Endothelial cell of umbilical vein (primary cell): ENCODE results near the gene SLC8A1. TPM values are rescaled to one million over a fixed set of nuclear protein-coding genes. Genes with fewer than 3 reads are reported as not detected.

Source experiments
- BruUV-seq: library from RNA; stranded (reverse); fragments of 400-500 nt; replicated peaks from 2 replicates; lab custom pipeline; 2021; lab: Mats Ljungman, UMichigan
- CTCF ChIA-PET: fragments of 300-600, 350-600 bp; sonication (Branson Sonifier 250); formaldehyde crosslinking; loops from one replicate; lab custom pipeline; 2021; ENCODE audit warnings: antibody characterized with exemption, inconsistent platforms; lab: Charles Lee
- POLR2A ChIA-PET: fragments of 300-600, 350-600 bp; sonication (Branson Sonifier 250); formaldehyde crosslinking; loops from one replicate; lab custom pipeline; 2021; ENCODE audit warnings: antibody characterized with exemption, inconsistent platforms; lab: Charles Lee
- DNase-seq: peaks from one replicate; pipeline ENCODE4 v3.0.0-alpha.2; 2011; ENCODE audit warnings: low read depth, low spot score
- FAIRE-seq: peaks from 2 replicates; lab custom pipeline; 2011; peaks lifted over from hg19 to GRCh38; lab: Jason Lieb, UNC
- H2AFZ ChIP-seq: 2 replicates; pipeline ENCODE4 v1.6.0; 2012; ENCODE audit warnings: low read depth, low read length, control low read depth, inconsistent platforms
- H3K27ac ChIP-seq: 2 replicates; pipeline ENCODE4 v1.5.1; 2011; ENCODE audit warnings: low read depth, mild to moderate bottlenecking, control low read depth, low read length, moderate library complexity; ENCODE audit not compliant: insufficient read depth
- H3K27me3 ChIP-seq, 2 experiments: 2 replicates each; pipeline versions ENCODE4 v1.6.0 to v1.6.1; 2011; ENCODE audit warnings: low read length in 2 of 2, mixed read lengths in 1 of 2; ENCODE audit not compliant: control insufficient read depth in 2 of 2, insufficient read depth in 2 of 2
- H3K36me3 ChIP-seq, 2 experiments: 2 replicates in 1 of 2; 3 replicates in 1 of 2; pipeline ENCODE4 v1.5.1; 2011; ENCODE audit warnings: low read length in 2 of 2, mild to moderate bottlenecking in 1 of 2, moderate library complexity in 1 of 2; ENCODE audit not compliant: control insufficient read depth in 2 of 2, insufficient read depth in 2 of 2; ENCODE audit errors: extremely low read depth in 1 of 2
- H3K4me1 ChIP-seq: 3 replicates; pipeline ENCODE4 v1.5.1; 2011; ENCODE audit warnings: mild to moderate bottlenecking, low read length; ENCODE audit not compliant: control insufficient read depth, insufficient read depth; ENCODE audit errors: extremely low read depth
- H3K4me2 ChIP-seq: 2 replicates; pipeline ENCODE4 v1.6.1; 2011; ENCODE audit warnings: low read length, control low read depth, mixed read lengths; ENCODE audit not compliant: insufficient read depth
- H3K4me3 ChIP-seq, 3 experiments: fragments of 200-600 bp in 1 of 3; sonication (generic), shearing (Covaris generic) in 1 of 3; replicated peaks in 1 of 3; 2 replicates each; pipeline ENCODE4 v1.5.1; 2011 to 2016; ENCODE audit warnings: control low read depth in 3 of 3, low read length in 3 of 3, mild to moderate bottlenecking in 2 of 3, inconsistent platforms in 1 of 3, low read depth in 1 of 3, moderate library complexity in 1 of 3; ENCODE audit not compliant: insufficient read depth in 1 of 3
- H3K79me2 ChIP-seq: 2 replicates; pipeline ENCODE4 v1.6.0; 2012; ENCODE audit warnings: low read length, inconsistent platforms; ENCODE audit not compliant: control insufficient read depth, insufficient read depth
- H3K9ac ChIP-seq: replicated peaks from 2 replicates; pipeline ENCODE3; 2011; ENCODE audit warnings: low read length, control low read depth; ENCODE audit not compliant: insufficient read depth; ENCODE audit errors: extremely low read depth
- H3K9me1 ChIP-seq: replicated peaks from 3 replicates; pipeline ENCODE4 v1.6.0; 2011; ENCODE audit warnings: mild to moderate bottlenecking, low read length; ENCODE audit not compliant: control insufficient read depth, insufficient read depth; ENCODE audit errors: extremely low read depth
- H3K9me3 ChIP-seq: replicated peaks from 2 replicates; pipeline ENCODE4 v1.5.1; 2012; ENCODE audit warnings: low read length, inconsistent platforms; ENCODE audit not compliant: control insufficient read depth, insufficient read depth
- H4K20me1 ChIP-seq: replicated peaks from 2 replicates; pipeline ENCODE3; 2011; ENCODE audit warnings: mild to moderate bottlenecking, low read length; ENCODE audit not compliant: control insufficient read depth, insufficient read depth; ENCODE audit errors: extremely low read depth
- CTCF ChIP-seq, 2 donors: IDR thresholded peaks; 1 replicate in 1 of 2; 2 replicates in 1 of 2; pipeline ENCODE4 v1.5.1; 2011; ENCODE audit warnings: low read length in 2 of 2, mild to moderate bottlenecking in 2 of 2, moderate library complexity in 2 of 2, control low read depth in 1 of 2, inconsistent platforms in 1 of 2, low read depth in 1 of 2; ENCODE audit not compliant: insufficient read depth in 1 of 2; ENCODE audit errors: extremely low read depth in 1 of 2
- EZH2 ChIP-seq: IDR thresholded peaks from 2 replicates; pipeline ENCODE4 v1.6.1; 2012; ENCODE audit warnings: borderline replicate concordance, low read depth, mild to moderate bottlenecking, moderate library complexity, low read length, inconsistent platforms; ENCODE audit not compliant: severe bottlenecking
- FOS ChIP-seq: IDR thresholded peaks from 2 replicates; pipeline ENCODE4 v1.6.1; 2011; ENCODE audit warnings: mild to moderate bottlenecking, low read length, moderate library complexity, borderline replicate concordance; ENCODE audit not compliant: insufficient read depth
- GATA2 ChIP-seq: IDR thresholded peaks from 2 replicates; pipeline ENCODE4 v1.7.0; 2011; ENCODE audit warnings: low read depth, mild to moderate bottlenecking, moderate library complexity, mixed read lengths, low read length; ENCODE audit not compliant: insufficient read length, insufficient read depth
- JUN ChIP-seq: IDR thresholded peaks from 2 replicates; pipeline ENCODE4 v1.6.1; 2011; ENCODE audit warnings: borderline replicate concordance, low read depth; ENCODE audit not compliant: insufficient read length, insufficient read depth
- MAX ChIP-seq: IDR thresholded peaks from 2 replicates; pipeline ENCODE4 v1.6.1; 2011; ENCODE audit not compliant: insufficient read depth, insufficient read length
- MYC ChIP-seq: IDR thresholded peaks from one replicate; pipeline ENCODE4 v1.6.1; 2011; ENCODE audit warnings: mild to moderate bottlenecking, low read depth, low read length
- POLR2A ChIP-seq: IDR thresholded peaks from 2 replicates; pipeline ENCODE4 v1.6.1; 2012; ENCODE audit warnings: low read depth, mild to moderate bottlenecking, control low read depth, low read length
- POLR2AphosphoS5 ChIP-seq: IDR thresholded peaks from 2 replicates; pipeline ENCODE4 v1.6.1; 2012; ENCODE audit warnings: low read depth, mild to moderate bottlenecking, control low read depth, low read length, moderate library complexity; ENCODE audit not compliant: insufficient read depth
- dilution Hi-C: fragments of 300-500 bp; cut with MboI; formaldehyde crosslinking; loops from one replicate; pipeline ENCODE4 v1.15.0; 2019; ENCODE audit warnings: low sequenced_read_pairs; ENCODE audit not compliant: extremely low pct_ligation_motif_present
- intact Hi-C: fragments of 100-400 bp; cut with micrococcal nuclease; formaldehyde crosslinking; loops from one replicate; pipeline ENCODE4 v1.10.0; 2022
- polyA plus RNA-seq, 4 experiments: library from polyadenylated mRNA; depleted of rRNA in 3 of 4; stranded (reverse) in 3 of 4; unstranded in 1 of 4; fragments of >200 nt; gene quantifications; 2 replicates each; pipeline versions ENCODE4 v1.2.1 to v1.2.3, GENCODE V29; 2011 to 2012; ENCODE audit warnings: missing spikeins in 1 of 4
- total RNA-seq: library from RNA; stranded (reverse); gene quantifications from 2 replicates; pipeline ENCODE4 v1.2.3, GENCODE V29; 2021

SLC8A1 gene
- total and polyA plus RNA-seq, 2 donors (not counting 3 experiments of a cell fraction or from before 2014, with no cell fraction given): 0.19 to 1.8 TPM

GRCh38 chr2:40487602-40488001 lies 35.7 kb upstream of the SLC8A1 start:
- no peaks in the 10 kb centered on the region for H3K36me3 ChIP-seq
- no peaks in the 10 kb centered on the region for H3K9me3 ChIP-seq
- H3K4me1 ChIP-seq: no peaks in the 10 kb centered on the region
- no peaks in the 10 kb centered on the region for H4K20me1 ChIP-seq
- H3K79me2 ChIP-seq: no peaks in the 10 kb centered on the region
- no peak for DNase-seq
- H3K9ac ChIP-seq: no peak overlapping the region
- dilution Hi-C loops: no loop called here
- intact Hi-C loops: loop anchor here (1.0 to 10.0 kb wide), 3 partner anchors 36 to 277 kb away; no protein-coding TSS in a partner anchor
- ChIA-PET CTCF (interaction anchor here (0.6 to 2.8 kb wide), 39 partner anchors 8 to 1211 kb away, joined by 3 to 31 read pairs (median 4); partner anchors contain the start of gene SLC8A1), POLR2A (no interaction called here)
- no peaks in the 10 kb centered on the region for H3K27me3 ChIP-seq
- no peak for FAIRE-seq
- H3K27ac ChIP-seq: no peak overlapping the region
- no peaks in the 10 kb centered on the region for H3K9me1 ChIP-seq
- no TSS peak for BruUV-seq
- no peak overlapping the region for H3K4me3 ChIP-seq
- H2AFZ ChIP-seq: no peak overlapping the region
- TF ChIP-seq FOS: no peak
- TF ChIP-seq MYC: no peak
- TF ChIP-seq POLR2A: no peak
- no peak for TF ChIP-seq JUN
- TF ChIP-seq POLR2AphosphoS5: no peak
- H3K4me2 ChIP-seq: no peak overlapping the region

DNA sequence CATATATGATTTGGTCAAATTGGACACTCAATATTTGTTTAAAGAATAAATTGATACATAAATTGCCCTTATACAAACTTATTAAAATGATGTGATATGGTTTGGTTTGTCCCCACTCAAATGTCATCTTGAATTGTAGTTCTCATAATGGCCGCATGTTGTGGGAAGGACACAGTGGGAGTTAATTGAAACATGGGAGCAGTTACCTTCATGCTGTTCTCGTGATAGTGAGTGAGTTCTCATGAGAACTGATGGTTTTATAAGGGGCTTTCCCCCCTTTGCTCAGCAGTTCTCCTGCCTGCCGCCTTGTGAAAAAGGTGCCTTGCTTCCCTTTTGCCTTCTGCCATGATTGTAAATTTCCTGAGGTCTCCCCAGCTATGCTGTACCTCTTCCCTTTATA lies 34.0 kb upstream of the SLC8A1 start:
- DNase-seq (no peak), FAIRE-seq (no peak)
- Histone ChIP-seq H2AFZ (no peak overlapping the region), H3K27ac (no peak overlapping the region), H4K20me1 (no peaks in the 10 kb centered on the region), H3K27me3 (no peaks in the 10 kb centered on the region), H3K4me2 (no peak overlapping the region), H3K9ac (no peak overlapping the region), H3K79me2 (no peaks in the 10 kb centered on the region), H3K36me3 (no peaks in the 10 kb centered on the region), H3K9me3 (no peaks in the 10 kb centered on the region), H3K9me1 (no peaks in the 10 kb centered on the region), H3K4me3 (no peak overlapping the region), H3K4me1 (no peaks in the 10 kb centered on the region)
- dilution Hi-C loops: no loop called here
- ChIA-PET CTCF (no interaction called here), POLR2A (no interaction called here)
- intact Hi-C loops: loop anchor here (10.0 kb wide), 1 partner anchor 279 kb away; no protein-coding TSS in a partner anchor
- no TSS peak for BruUV-seq
- TF ChIP-seq GATA2: no peak
- no peak for TF ChIP-seq JUN
- no peak for TF ChIP-seq MAX
- no peak for TF ChIP-seq MYC
- TF ChIP-seq POLR2AphosphoS5: no peak
- no peak for TF ChIP-seq CTCF (IDR thresholded peaks at IDR 0.05; ENCODE audit: extremely low read depth in 1 of 2, insufficient read depth in 1 of 2, low read depth in 1 of 2, low read length in 2 of 2)
- no peak for TF ChIP-seq FOS
- TF ChIP-seq POLR2A: no peak
- TF ChIP-seq EZH2: no peak
